Fibroblast of lung (primary cell): Measurements from ENCODE around the gene LANCL1. TPM values are rescaled to one million over a fixed set of nuclear protein-coding genes. Genes with fewer than 3 reads are reported as not detected.

ENCODE experiments used
- DNase-seq, 2 donors: peaks; one replicate each; pipeline versions ENCODE4 v3.0.0 to v3.0.0-alpha.2; 2010; ENCODE audit warnings: low read depth in 2 of 2
- H2AFZ ChIP-seq: 2 replicates; pipeline ENCODE4 v1.5.1; 2012; ENCODE audit warnings: low read length, control low read depth, inconsistent platforms
- H3K27ac ChIP-seq: 2 replicates; pipeline ENCODE4 v1.5.1; 2011; ENCODE audit warnings: low read length, control low read depth; ENCODE audit not compliant: insufficient read depth
- H3K27me3 ChIP-seq: 2 replicates; pipeline ENCODE4 v1.5.1; 2011; ENCODE audit warnings: mild to moderate bottlenecking, low read length; ENCODE audit not compliant: control insufficient read depth, insufficient read depth
- H3K36me3 ChIP-seq: 2 replicates; pipeline ENCODE4 v1.5.1; 2011; ENCODE audit warnings: low read length; ENCODE audit not compliant: control insufficient read depth, insufficient read depth
- H3K4me1 ChIP-seq: 2 replicates; pipeline ENCODE4 v1.5.1; 2011; ENCODE audit warnings: low read length; ENCODE audit not compliant: control insufficient read depth, insufficient read depth; ENCODE audit errors: extremely low read depth
- H3K4me2 ChIP-seq: 2 replicates; pipeline ENCODE4 v1.5.1; 2011; ENCODE audit warnings: low read length, control low read depth; ENCODE audit not compliant: insufficient read depth; ENCODE audit errors: extremely low read depth
- H3K4me3 ChIP-seq, 4 experiments: fragments of 200-600 bp in 1 of 4; sonication (generic) in 1 of 4; replicated peaks in 1 of 4; 2 replicates each; pipeline ENCODE4 v1.5.1; 2011 to 2016; ENCODE audit warnings: low read length in 4 of 4, low read depth in 3 of 4, mild to moderate bottlenecking in 3 of 4, control low read depth in 2 of 4, inconsistent platforms in 1 of 4, mixed read lengths in 1 of 4; ENCODE audit not compliant: insufficient read depth in 1 of 4; ENCODE audit errors: control extremely low read depth in 1 of 4
- H3K79me2 ChIP-seq: 2 replicates; pipeline ENCODE4 v1.5.1; 2012; ENCODE audit warnings: mild to moderate bottlenecking, low read length, inconsistent platforms; ENCODE audit not compliant: control insufficient read depth, insufficient read depth
- H3K9ac ChIP-seq: 2 replicates; pipeline ENCODE4 v1.5.1; 2011; ENCODE audit warnings: mild to moderate bottlenecking, low read length, control low read depth; ENCODE audit not compliant: insufficient read depth
- H3K9me3 ChIP-seq: 2 replicates; pipeline ENCODE4 v1.5.1; 2012; ENCODE audit warnings: low read depth, low read length; ENCODE audit not compliant: control insufficient read depth, insufficient read depth
- H4K20me1 ChIP-seq: 2 replicates; pipeline ENCODE4 v1.5.1; 2011; ENCODE audit warnings: low read length; ENCODE audit not compliant: control insufficient read depth, insufficient read depth; ENCODE audit errors: extremely low read depth
- CTCF ChIP-seq, 2 donors: IDR thresholded peaks in 1 of 2; conservative IDR thresholded peaks in 1 of 2; 1 replicate in 1 of 2; 2 replicates in 1 of 2; pipeline ENCODE4 v1.5.1; 2011 to 2012; ENCODE audit warnings: low read length in 2 of 2, control low read depth in 1 of 2, inconsistent platforms in 1 of 2, low read depth in 1 of 2, mild to moderate bottlenecking in 1 of 2
- EZH2 ChIP-seq: IDR thresholded peaks from 2 replicates; pipeline ENCODE4 v1.5.1; 2012; ENCODE audit warnings: low read length, control low read depth, mild to moderate bottlenecking; ENCODE audit errors: missing control alignments
- polyA plus RNA-seq, 2 donors: library from polyadenylated mRNA; depleted of rRNA in 1 of 2; stranded (reverse) in 1 of 2; unstranded in 1 of 2; fragments of >200 nt; gene quantifications; 2 replicates each; pipeline ENCODE4 v1.2.1, GENCODE V29; 2011 to 2012; ENCODE audit warnings: missing spikeins in 1 of 2
- total RNA-seq: library from RNA; depleted of rRNA; stranded (reverse); fragments of >200 nt; gene quantifications from 2 replicates; pipeline ENCODE4 v1.2.1, GENCODE V29; 2014

Gene LANCL1
- total and polyA plus RNA-seq, 2 donors (not counting 1 experiment from before 2014, with no cell fraction given): 56.1 to 71.8 TPM

- Histone ChIP-seq H3K9me3 (no peaks in the 10 kb centered on the region), H3K79me2 (no peaks in the 10 kb centered on the region), H3K4me1 (no peaks in the 10 kb centered on the region), H3K4me2 (no peak overlapping the region), H2AFZ (no peak overlapping the region), H3K9ac (no peak overlapping the region), H3K4me3 (no peak overlapping the region), H3K27ac (no peak overlapping the region), H3K36me3 (no peaks in the 10 kb centered on the region), H4K20me1 (no peaks in the 10 kb centered on the region), H3K27me3 (no peaks in the 10 kb centered on the region)
- DNase-seq: peak; percentile 14 to 48
- no peak for TF ChIP-seq EZH2
- peak; percentile 26 to 66 for TF ChIP-seq CTCF (conservative IDR thresholded peaks at IDR 0.05 in 1 of 2, IDR thresholded peaks at IDR 0.05 in 1 of 2; ENCODE audit: low read depth in 1 of 2, low read length in 2 of 2)
These were observed 31.3 kb downstream of the LANCL1 start for GRCh38 chr2:210445116-210445707.

- H4K20me1 ChIP-seq: no peaks in the 10 kb centered on the region
- no peaks in the 10 kb centered on the region for H3K27me3 ChIP-seq
- H3K4me1 ChIP-seq: no peaks in the 10 kb centered on the region
- TF ChIP-seq CTCF (conservative IDR thresholded peaks at IDR 0.05 in 1 of 2, IDR thresholded peaks at IDR 0.05 in 1 of 2; ENCODE audit: low read depth in 1 of 2, low read length in 2 of 2) (no peak), EZH2 (no peak)
- DNase-seq: no peak
- no peaks in the 10 kb centered on the region for H3K36me3 ChIP-seq
- H3K4me2 ChIP-seq: no peak overlapping the region
- H3K79me2 ChIP-seq: no peaks in the 10 kb centered on the region
- no peak overlapping the region for H3K27ac ChIP-seq
- H3K9ac ChIP-seq: no peak overlapping the region
- H3K4me3 ChIP-seq: no peak overlapping the region
- no peaks in the 10 kb centered on the region for H3K9me3 ChIP-seq
- no peak overlapping the region for H2AFZ ChIP-seq
These were observed 33.0 kb downstream of the LANCL1 start for GRCh38 chr2:210443527-210443926.

GRCh38 chr2:210442878-210443277, 33.7 kb downstream of the LANCL1 start:
- H3K9ac ChIP-seq: no peak overlapping the region
- H3K4me3 ChIP-seq: no peak overlapping the region
- H3K4me1 ChIP-seq: no peaks in the 10 kb centered on the region
- no peak for DNase-seq
- no peak overlapping the region for H3K4me2 ChIP-seq
- H4K20me1 ChIP-seq: no peaks in the 10 kb centered on the region
- H3K27me3 ChIP-seq: no peaks in the 10 kb centered on the region
- H3K27ac ChIP-seq: no peak overlapping the region
- no peaks in the 10 kb centered on the region for H3K36me3 ChIP-seq
- H3K9me3 ChIP-seq: no peaks in the 10 kb centered on the region
- no peak overlapping the region for H2AFZ ChIP-seq
- no peaks in the 10 kb centered on the region for H3K79me2 ChIP-seq
- TF ChIP-seq CTCF (conservative IDR thresholded peaks at IDR 0.05 in 1 of 2, IDR thresholded peaks at IDR 0.05 in 1 of 2; ENCODE audit: low read depth in 1 of 2, low read length in 2 of 2): no peak
- TF ChIP-seq EZH2: no peak
